Endothelial cell (in vitro differentiated cells): ENCODE data around the gene A4GNT. TPM values are rescaled to one million over a fixed set of nuclear protein-coding genes. Genes with fewer than 3 reads are reported as not detected.
A peak's percentile ranks its signal among the peaks of the same experiment; 100 is the strongest.

ENCODE experiments used
- DNase-seq: peaks from one replicate; pipeline ENCODE4 v3.0.0; 2021; ENCODE audit warnings: low spot score
- H3K27ac Mint-ChIP-seq: one replicate; pipeline ENCODE4 v1.8.0; 2021; ENCODE audit warnings: mixed read lengths, inconsistent platforms; ENCODE audit not compliant: unreplicated experiment
- H3K27me3 Mint-ChIP-seq: one replicate; pipeline ENCODE4 v1.8.0; 2021; ENCODE audit warnings: mild to moderate bottlenecking, moderate library complexity, mixed read lengths, inconsistent platforms; ENCODE audit not compliant: unreplicated experiment
- H3K36me3 Mint-ChIP-seq: one replicate; pipeline ENCODE4 v1.8.0; 2021; ENCODE audit warnings: mild to moderate bottlenecking, low read depth, mixed read lengths, inconsistent platforms; ENCODE audit not compliant: unreplicated experiment
- H3K4me1 Mint-ChIP-seq: one replicate; pipeline ENCODE4 v1.8.0; 2021; ENCODE audit warnings: mild to moderate bottlenecking, mixed read lengths, inconsistent platforms; ENCODE audit not compliant: unreplicated experiment
- H3K4me3 Mint-ChIP-seq: one replicate; pipeline ENCODE4 v1.8.0; 2021; ENCODE audit warnings: mild to moderate bottlenecking, mixed read lengths, inconsistent platforms; ENCODE audit not compliant: unreplicated experiment
- H3K9me3 Mint-ChIP-seq: one replicate; pipeline ENCODE4 v1.8.0; 2021; ENCODE audit warnings: mixed read lengths, inconsistent platforms; ENCODE audit not compliant: unreplicated experiment
- long read RNA-seq: library from polyadenylated mRNA; unstranded; transcript quantifications from one replicate; pipeline ENCODE4 v2.0.0, GENCODE V29; 2020; ENCODE audit not compliant: unreplicated experiment
- total RNA-seq: library from RNA; stranded (reverse); fragmentation: NEBNext Ultra II Directional; extraction: Animal tissue kit (Norgen Biotek cat#: 25700); gene quantifications from one replicate; pipeline ENCODE4 v1.2.1, GENCODE V29; 2021; ENCODE audit not compliant: unreplicated experiment
- TF ChIP-seq, protein P1 (sequence below): fragments of 200-600 bp; sonication (generic); IDR thresholded peaks from one replicate; pipeline ENCODE4 v1.5.0; 2021; ENCODE audit warnings: antibody characterized with exemption; ENCODE audit not compliant: unreplicated experiment

A4GNT gene
- not detected for total RNA-seq
- long read RNA-seq: 0 reads

DNA sequence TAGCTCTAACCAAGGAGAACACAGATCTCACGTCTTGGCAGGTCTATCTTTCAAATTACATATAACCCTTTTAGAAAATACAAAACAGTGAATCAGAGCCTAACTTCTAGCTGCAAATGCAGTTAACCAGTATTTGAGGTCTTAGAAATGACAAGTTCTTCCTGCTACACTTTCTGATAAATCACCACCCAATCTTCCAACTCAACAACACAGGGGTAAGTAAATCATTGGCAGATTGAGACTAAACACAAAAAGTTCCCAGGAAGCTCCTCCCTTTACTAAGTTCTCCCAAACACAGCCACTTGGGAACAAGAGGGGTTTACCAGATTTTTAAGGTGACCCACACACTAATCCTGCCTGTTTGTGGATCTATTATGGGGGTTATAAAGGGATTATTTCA is at the start of gene A4GNT:
A4GNT (minus strand) TSS at position 152 of the 400 bp plus-strand sequence. CDS start 1,134 bp downstream, outside the sequence.
- peaks cover 6% of the 10 kb centered on the region for H3K4me1 Mint-ChIP-seq
- TF ChIP-seq, protein P1, sequence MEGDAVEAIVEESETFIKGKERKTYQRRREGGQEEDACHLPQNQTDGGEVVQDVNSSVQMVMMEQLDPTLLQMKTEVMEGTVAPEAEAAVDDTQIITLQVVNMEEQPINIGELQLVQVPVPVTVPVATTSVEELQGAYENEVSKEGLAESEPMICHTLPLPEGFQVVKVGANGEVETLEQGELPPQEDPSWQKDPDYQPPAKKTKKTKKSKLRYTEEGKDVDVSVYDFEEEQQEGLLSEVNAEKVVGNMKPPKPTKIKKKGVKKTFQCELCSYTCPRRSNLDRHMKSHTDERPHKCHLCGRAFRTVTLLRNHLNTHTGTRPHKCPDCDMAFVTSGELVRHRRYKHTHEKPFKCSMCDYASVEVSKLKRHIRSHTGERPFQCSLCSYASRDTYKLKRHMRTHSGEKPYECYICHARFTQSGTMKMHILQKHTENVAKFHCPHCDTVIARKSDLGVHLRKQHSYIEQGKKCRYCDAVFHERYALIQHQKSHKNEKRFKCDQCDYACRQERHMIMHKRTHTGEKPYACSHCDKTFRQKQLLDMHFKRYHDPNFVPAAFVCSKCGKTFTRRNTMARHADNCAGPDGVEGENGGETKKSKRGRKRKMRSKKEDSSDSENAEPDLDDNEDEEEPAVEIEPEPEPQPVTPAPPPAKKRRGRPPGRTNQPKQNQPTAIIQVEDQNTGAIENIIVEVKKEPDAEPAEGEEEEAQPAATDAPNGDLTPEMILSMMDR: no peak
- no peak within 1 kb of the TSS for H3K27ac Mint-ChIP-seq
- no peaks in the 10 kb centered on the region for H3K27me3 Mint-ChIP-seq
- no peak within 1 kb of the TSS for H3K4me3 Mint-ChIP-seq
- DNase-seq: no peak
- no peaks in the 10 kb centered on the region for H3K9me3 Mint-ChIP-seq
- no peaks in the 10 kb centered on the region for H3K36me3 Mint-ChIP-seq

GRCh38 chr3:138180375-138181029 is 48.3 kb upstream of the A4GNT start:
- Mint-ChIP-seq H3K27ac (no peak overlapping the region), H3K4me1 (no peaks in the 10 kb centered on the region), H3K27me3 (peaks cover 4% of the 10 kb centered on the region), H3K36me3 (no peaks in the 10 kb centered on the region), H3K4me3 (no peak overlapping the region), H3K9me3 (no peaks in the 10 kb centered on the region)
- DNase-seq: no peak
- TF ChIP-seq, protein P1: no peak

DNA sequence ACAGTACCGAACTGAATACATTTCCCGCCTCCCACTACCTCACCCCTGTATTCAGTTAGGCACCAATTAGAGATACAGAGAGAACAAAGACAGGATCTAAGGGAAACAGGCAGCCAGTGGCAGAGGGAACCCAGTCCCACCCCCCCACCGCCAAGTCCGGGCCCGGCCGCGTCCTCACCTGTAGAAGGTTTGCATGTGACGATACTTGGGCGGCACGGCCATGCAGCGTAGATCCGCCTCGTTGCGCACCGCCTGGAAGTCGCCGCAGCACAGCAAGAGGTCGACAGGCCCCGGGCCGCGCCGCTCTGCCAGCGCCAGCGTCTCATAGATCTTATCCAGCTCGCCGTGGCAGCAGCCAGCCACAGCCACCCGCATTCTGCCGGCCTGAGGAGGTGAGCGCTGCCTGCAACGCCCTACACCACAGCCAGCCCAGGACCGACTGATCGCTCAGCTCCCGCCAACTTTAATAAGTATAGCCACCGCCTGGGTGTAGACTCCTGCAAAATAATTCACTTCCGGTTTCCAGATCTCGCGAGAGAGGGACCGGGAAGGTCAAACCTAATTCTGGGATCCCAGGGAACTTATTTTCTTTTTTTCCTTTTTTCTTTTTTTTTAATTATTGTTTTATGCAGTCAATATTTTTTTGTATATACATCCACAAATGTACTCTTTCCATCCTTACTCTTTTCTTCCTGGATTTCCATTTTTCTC is 42.4 kb upstream of the A4GNT start, which contains the start of gene DBR1:
DBR1 (minus strand) TSS at position 501 of the 711 bp plus-strand sequence; CDS start at position 375, 126 bp downstream.
- H3K9me3 Mint-ChIP-seq: no peaks in the 10 kb centered on the region
- H3K4me1 Mint-ChIP-seq: peaks cover 21% of the 10 kb centered on the region
- peaks cover 6% of the 10 kb centered on the region for H3K27me3 Mint-ChIP-seq
- DNase-seq: peak; percentile 70
- TF ChIP-seq, protein P1: no peak
- peak within 1 kb of the TSS; percentile 95 for H3K4me3 Mint-ChIP-seq
- peak within 1 kb of the TSS; percentile 84 for H3K27ac Mint-ChIP-seq
- no peaks in the 10 kb centered on the region for H3K36me3 Mint-ChIP-seq

DNA sequence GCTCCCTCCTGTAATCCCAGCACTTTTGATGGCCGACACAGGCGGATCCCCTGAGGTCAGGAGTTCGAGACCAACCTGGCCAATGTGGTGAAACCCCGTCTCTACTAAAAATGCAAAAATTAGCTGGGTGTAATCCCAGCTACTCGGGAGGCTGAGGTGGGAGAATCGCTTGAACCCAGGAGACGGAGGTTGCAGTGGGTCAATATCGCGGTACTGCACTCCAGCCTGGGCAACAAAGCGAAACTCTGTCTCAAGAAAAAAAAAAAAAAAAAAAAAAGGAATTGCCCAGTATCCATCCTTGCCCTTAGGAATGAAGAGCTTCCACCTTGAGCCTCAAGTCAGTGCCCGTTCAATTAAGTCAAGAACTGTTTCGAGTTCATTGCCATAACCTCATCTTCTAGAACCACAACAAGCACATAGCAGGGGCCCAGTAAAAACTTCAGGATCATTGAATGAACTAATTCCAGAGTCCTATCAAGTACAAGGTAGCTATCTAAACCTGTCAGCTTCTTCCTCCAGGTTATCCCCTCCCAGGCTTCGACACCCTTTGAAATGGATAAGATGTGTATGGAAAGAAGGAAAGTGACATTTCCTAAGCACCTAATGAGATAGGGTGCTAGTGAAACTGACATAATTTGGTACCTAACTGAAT is 41.7 kb upstream of the A4GNT start:
- Mint-ChIP-seq H3K27me3 (peaks cover 6% of the 10 kb centered on the region), H3K4me1 (peaks cover 21% of the 10 kb centered on the region), H3K9me3 (no peaks in the 10 kb centered on the region), H3K36me3 (no peaks in the 10 kb centered on the region), H3K4me3 (peak overlapping the region; percentile 95), H3K27ac (peak overlapping the region; percentile 84)
- no peak for DNase-seq
- TF ChIP-seq, protein P1: no peak
